ENCODE measurements around the gene REST.
"Not testable (repeated sequence)": the region's sequence is repeated elsewhere in the genome, so short reads cannot be mapped to it uniquely, and the experiment has no call there.

Gene REST

GRCh38 chr4:56907489-56908205 is at the start of gene REST:
TSS of gene REST (plus strand) at chr4:56907900. CDS start at chr4:56910639, 2,739 bp downstream.
- peak; percentile 88 for DNase-seq

- DNase-seq: no peak
Measured at GRCh38 chr4:56859841-56860240, 47.9 kb upstream of the REST start.

- DNase-seq: no peak
Measured at GRCh38 chr4:56860781-56861180, 46.9 kb upstream of the REST start.

GRCh38 chr4:56861360-56861759 is 46.3 kb upstream of the REST start:
- DNase-seq: no peak

GRCh38 chr4:56863441-56864139 is 44.1 kb upstream of the REST start:
- DNase-seq: no peak

GRCh38 chr4:56870946-56871345 is 36.8 kb upstream of the REST start:
- DNase-seq: no peak

GRCh38 chr4:56871371-56871866 is 36.3 kb upstream of the REST start:
- no peak for DNase-seq

- DNase-seq: no peak
Measured at GRCh38 chr4:56874166-56874565, 33.5 kb upstream of the REST start.

- DNase-seq: no peak
Measured at GRCh38 chr4:56874923-56875322, 32.8 kb upstream of the REST start.

GRCh38 chr4:56876264-56876663 is 31.4 kb upstream of the REST start:
- DNase-seq: no peak

- no peak for DNase-seq
Measured at GRCh38 chr4:56879996-56880395, 27.7 kb upstream of the REST start.

GRCh38 chr4:56880572-56880971 is 27.1 kb upstream of the REST start:
- no peak for DNase-seq

GRCh38 chr4:56884511-56884910 is 23.2 kb upstream of the REST start:
- DNase-seq: not testable (repeated sequence)

GRCh38 chr4:56892691-56893090 is 15.0 kb upstream of the REST start:
- DNase-seq: no peak

GRCh38 chr4:56897842-56898241 is 9.9 kb upstream of the REST start:
- DNase-seq: not testable (repeated sequence)

- not testable (repeated sequence) for DNase-seq
Measured at GRCh38 chr4:56900186-56900585, 7.5 kb upstream of the REST start.

GRCh38 chr4:56902703-56903102 is 5.0 kb upstream of the REST start:
- no peak for DNase-seq

GRCh38 chr4:56905796-56906195 is 1.9 kb upstream of the REST start:
- no peak for DNase-seq

- DNase-seq: peak; percentile 12
Measured at GRCh38 chr4:56906489-56907393, 959 bp upstream of the REST start.

GRCh38 chr4:56908206-56909085 is 746 bp downstream of the REST start:
- peak; percentile 65 for DNase-seq

GRCh38 chr4:56909086-56909894 is 1.6 kb downstream of the REST start:
- peak; percentile 56 for DNase-seq

Measured in CD4-positive, alpha-beta T cell treated with Interleukin-12 subunit alpha and Interleukin-12 subunit beta, for 1 hour (primary cell).